Right cardiac atrium (tissue), 5 donors: ENCODE results near the gene IFT74. TPM values are rescaled to one million over a fixed set of nuclear protein-coding genes. Genes with fewer than 3 reads are reported as not detected.
A peak's percentile ranks its signal among the peaks of the same experiment; 100 is the strongest.

Source experiments
- ATAC-seq, 2 donors: fragments of 200-7000 bp; cut with Tn5 transposase; one replicate each; pipeline versions ENCODE4 v1.8.0 to v1.9.1; 2020; ENCODE audit warnings: moderate library complexity in 2 of 2, mild to moderate bottlenecking in 1 of 2
- DNase-seq, 3 donors: peaks; one replicate each; pipeline ENCODE4 v3.0.0-alpha.2; 2020
- H3K27ac ChIP-seq: one replicate; pipeline ENCODE4 v1.5.1; 2013; ENCODE audit warnings: mild to moderate bottlenecking, low read length, control low read depth, moderate library complexity
- H3K27me3 ChIP-seq: one replicate; pipeline ENCODE4 v1.6.1; 2013; ENCODE audit not compliant: control insufficient read depth, insufficient read depth
- H3K4me1 ChIP-seq: one replicate; pipeline ENCODE4 v1.6.1; 2013; ENCODE audit warnings: low read length; ENCODE audit not compliant: control insufficient read depth, insufficient read depth
- H3K4me3 ChIP-seq: one replicate; pipeline ENCODE4 v1.5.1; 2013; ENCODE audit warnings: low read length, control low read depth
- H3K9me3 ChIP-seq: one replicate; pipeline ENCODE4 v1.6.1; 2013; ENCODE audit warnings: low read length; ENCODE audit not compliant: control insufficient read depth
- WGBS: extraction: QIAGEN DNeasy Blood & Tissue Kit; methylation state at CpG from one replicate; pipeline ENCODE4 v1.1.7; 2013; 5-methylcytosine and 5-hydroxymethylcytosine counted together
- intact Hi-C, 4 donors: fragments of 100-400 bp; cut with DNase I; formaldehyde crosslinking; loops; one replicate each; pipeline versions ENCODE4 v1.11.0 to v1.14.0; 2022 to 2023
- polyA plus RNA-seq: library from polyadenylated mRNA; stranded (reverse); fragments of 200-250 nt; gene quantifications from one replicate; pipeline ENCODE4 v1.2.3, GENCODE V29; 2013
- total RNA-seq, 4 donors: library from RNA; stranded (reverse); fragmentation: NEBNext Ultra II Directional; extraction: Animal tissue kit (Norgen Biotek cat#: 25700); gene quantifications; one replicate each; pipeline ENCODE4 v1.2.1, GENCODE V29; 2021
- donor health status: healthy with polysubstance abuse.
- donor health status: DM: no; HTN: yes; CAD: no.
- donor health status: DM: no; HTN: no; CAD: no.
- donor health status: DM: no; HTN: yes; CAD: no; lungs with severe emphysema.
- donor health status: DM: yes; HTN: yes; CAD: no.

Gene IFT74
- total and polyA plus RNA-seq, 5 donors: 9.3 to 15.5 (median 11.7) TPM

GRCh38 chr9:27094640-27095298 lies 138.6 kb downstream of the IFT74 start:
- WGBS: 40% methylated on average over 3 of the region's 3 CpGs
- no peak for DNase-seq
- Histone ChIP-seq H3K27me3 (no peaks in the 10 kb centered on the region), H3K4me1 (no peaks in the 10 kb centered on the region), H3K4me3 (no peak overlapping the region), H3K9me3 (no peaks in the 10 kb centered on the region), H3K27ac (no peak overlapping the region)
- intact Hi-C loops: no loop called here
- peak in 1 of 2 donors; percentile 91 for ATAC-seq

DNA sequence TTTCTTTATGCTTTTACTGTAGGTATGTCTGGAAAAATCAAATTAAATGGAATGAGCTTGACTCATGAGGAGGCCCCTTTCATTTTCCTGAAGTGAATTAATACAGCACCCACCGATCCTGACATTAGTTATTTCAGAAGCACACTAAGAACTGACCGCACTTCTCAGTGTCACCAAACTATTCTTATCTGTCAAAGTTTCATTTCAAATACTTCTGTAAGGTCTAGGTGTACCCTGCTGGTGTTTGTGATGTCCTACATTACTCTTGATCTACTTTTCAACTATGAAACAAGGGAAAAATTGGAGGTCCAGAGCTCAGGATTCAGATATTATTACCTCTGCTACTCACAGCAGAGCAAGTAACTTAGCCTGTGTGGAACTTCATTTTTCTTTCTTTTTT lies 151.0 kb downstream of the IFT74 start:
- ATAC-seq: no peak
- intact Hi-C loops: no loop called here
- DNase-seq: no peak
- WGBS: 90% methylated on average over 2 of the region's 2 CpGs
- no peaks in the 10 kb centered on the region for H3K9me3 ChIP-seq
- no peak overlapping the region for H3K27ac ChIP-seq
- H3K4me1 ChIP-seq: peaks cover 1% of the 10 kb centered on the region
- H3K4me3 ChIP-seq: no peak overlapping the region
- no peaks in the 10 kb centered on the region for H3K27me3 ChIP-seq

GRCh38 chr9:27108981-27109541 lies 152.8 kb downstream of the IFT74 start, which contains the start of gene TEK:
Gene TEK (plus strand): TSS chr9:27109225. CDS start chr9:27109591, 366 bp downstream.
- Histone ChIP-seq H3K9me3 (no peaks in the 10 kb centered on the region), H3K27ac (peak within 1 kb of the TSS; percentile 83), H3K4me1 (peaks cover 1% of the 10 kb centered on the region), H3K4me3 (peak within 1 kb of the TSS; percentile 66), H3K27me3 (no peaks in the 10 kb centered on the region)
- no peak for DNase-seq
- WGBS: 12% methylated on average over 9 of the region's 9 CpGs
- ATAC-seq: peak; percentile 59 to 60
- intact Hi-C loops: no loop called here

- ATAC-seq (no peak), DNase-seq (no peak)
- WGBS: 38% methylated on average over 2 of the region's 2 CpGs
- Histone ChIP-seq H3K4me3 (peak overlapping the region; percentile 66), H3K9me3 (no peaks in the 10 kb centered on the region), H3K4me1 (peaks cover 1% of the 10 kb centered on the region), H3K27me3 (no peaks in the 10 kb centered on the region), H3K27ac (peak overlapping the region; percentile 83)
- intact Hi-C loops: loop anchor here in 1 of 4 donors (10.0 kb wide), 1 partner anchor 75 kb away; no protein-coding TSS in a partner anchor
These were observed 153.4 kb downstream of the IFT74 start for GRCh38 chr9:27109621-27110020.

DNA sequence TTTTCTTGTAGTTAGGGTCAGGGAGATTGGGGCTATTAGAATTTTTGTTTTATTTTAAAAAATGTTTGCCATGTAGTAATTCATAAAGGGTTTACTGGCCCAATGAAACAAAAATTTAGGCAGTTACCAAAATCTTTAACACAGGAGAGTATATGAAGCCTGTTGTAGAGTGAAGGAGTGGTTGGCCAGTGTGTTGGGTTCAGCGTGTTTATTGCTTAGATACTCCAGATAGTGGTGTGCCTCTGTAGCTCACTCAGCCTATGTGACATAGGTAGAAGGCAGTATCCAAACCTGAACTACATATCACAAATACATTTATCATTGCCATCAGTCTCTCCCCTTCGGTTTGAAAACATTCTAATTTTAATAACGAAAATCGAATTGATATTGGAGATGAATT lies 154.0 kb downstream of the IFT74 start:
- intact Hi-C loops: loop anchor here in 1 of 4 donors (10.0 kb wide), 1 partner anchor 75 kb away; no protein-coding TSS in a partner anchor
- peak in 1 of 2 donors; percentile 56 for ATAC-seq
- H3K9me3 ChIP-seq: no peaks in the 10 kb centered on the region

GRCh38 chr9:27112235-27112634 lies 156.0 kb downstream of the IFT74 start:
- no peaks in the 10 kb centered on the region for H3K27me3 ChIP-seq
- DNase-seq (no peak), ATAC-seq (peak; percentile 60 to 91)
- H3K27ac ChIP-seq: peak overlapping the region; percentile 64
- intact Hi-C loops: loop anchor here in 1 of 4 donors (2.0 to 10.0 kb wide), 2 partner anchors 35 to 73 kb away; no protein-coding TSS in a partner anchor
- H3K4me1 ChIP-seq: peaks cover 1% of the 10 kb centered on the region
- no peaks in the 10 kb centered on the region for H3K9me3 ChIP-seq
- 65% methylated on average over 2 of the region's 2 CpGs for WGBS
- peak overlapping the region; percentile 25 for H3K4me3 ChIP-seq

More for the DNA sequence above, 154.0 kb downstream of the IFT74 start:
- Histone ChIP-seq H3K4me3 (peak overlapping the region; percentile 66), H3K27ac (peak overlapping the region; percentile 58), H3K4me1 (peaks cover 1% of the 10 kb centered on the region), H3K27me3 (no peaks in the 10 kb centered on the region)
- 53% methylated on average over 4 of the region's 4 CpGs for WGBS
- no peak for DNase-seq

Other genes starting within 250 kb of the IFT74 start
- gene CAAP1, start 63.6 kb upstream of the IFT74 start, total RNA-seq: 10 to 100 TPM; 12.2 to 14.3 (median 13.5) TPM
- 5.9 TPM for gene CAAP1, start 63.6 kb upstream of the IFT74 start, polyA plus RNA-seq
- 10 to 100 TPM; 26.4 to 31.8 (median 28.7) TPM for gene PLAA, start 9.2 kb upstream of the IFT74 start, total RNA-seq
- gene PLAA, start 9.2 kb upstream of the IFT74 start, polyA plus RNA-seq: 14.9 TPM
- not detected for gene LRRC19, start 49.3 kb downstream of the IFT74 start, total RNA-seq
- not detected for gene LRRC19, start 49.3 kb downstream of the IFT74 start, polyA plus RNA-seq
- 10 to 100 TPM; 17.8 to 29.7 (median 23.5) TPM for gene TEK, start 152.8 kb downstream of the IFT74 start, total RNA-seq
- 10.2 TPM for gene TEK, start 152.8 kb downstream of the IFT74 start, polyA plus RNA-seq